NB4 (cell line): Measurements from ENCODE around the gene KAZN.

Source experiments
- MYC ChIP-seq: IDR thresholded peaks from 2 replicates; pipeline ENCODE4 v1.6.1; 2011; ENCODE audit warnings: low read depth, low read length
- POLR2A ChIP-seq: IDR thresholded peaks from 2 replicates; pipeline ENCODE4 v1.6.1; 2011; ENCODE audit warnings: mild to moderate bottlenecking; ENCODE audit not compliant: insufficient read length; ENCODE audit errors: extremely low read depth
- TF ChIP-seq, protein P1 (sequence below): IDR thresholded peaks from one replicate; pipeline ENCODE4 v1.5.1; 2012; ENCODE audit warnings: low read depth, low read length

DNA sequence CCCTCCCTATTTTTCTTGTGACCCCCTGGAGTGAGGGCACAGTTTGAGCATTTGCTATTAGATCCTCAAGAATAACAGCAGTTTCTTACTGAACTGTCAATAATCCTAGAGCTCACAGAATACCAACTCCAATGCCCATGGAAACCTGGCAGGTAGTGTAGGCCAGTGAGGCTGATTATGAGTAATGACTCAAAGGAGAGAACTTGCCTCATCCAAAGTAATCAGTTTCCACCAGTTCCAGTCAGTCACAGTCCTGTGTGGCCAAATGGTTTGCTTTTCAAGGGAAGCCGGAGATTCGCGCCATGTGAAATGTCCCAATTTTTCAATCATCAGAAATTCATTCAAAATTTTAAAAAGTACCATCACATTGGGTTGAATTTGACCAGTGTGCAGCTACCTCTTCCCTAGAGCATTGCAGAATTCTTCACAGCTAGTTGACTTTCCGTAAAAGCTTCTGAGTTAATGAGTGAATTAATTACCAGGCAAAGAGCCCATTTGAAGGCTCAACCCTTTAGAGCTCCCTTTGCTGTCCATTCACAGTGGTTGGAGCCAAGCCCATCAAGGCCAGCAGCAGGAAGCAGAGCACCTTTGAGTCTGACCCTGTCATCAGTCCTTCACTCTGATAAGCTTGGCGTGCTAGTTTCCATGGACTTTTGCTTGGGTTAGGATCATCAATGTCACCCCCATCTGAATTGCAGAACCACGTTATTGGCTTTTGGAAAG is 170.3 kb downstream of the KAZN start:
- TF ChIP-seq, protein P1, sequence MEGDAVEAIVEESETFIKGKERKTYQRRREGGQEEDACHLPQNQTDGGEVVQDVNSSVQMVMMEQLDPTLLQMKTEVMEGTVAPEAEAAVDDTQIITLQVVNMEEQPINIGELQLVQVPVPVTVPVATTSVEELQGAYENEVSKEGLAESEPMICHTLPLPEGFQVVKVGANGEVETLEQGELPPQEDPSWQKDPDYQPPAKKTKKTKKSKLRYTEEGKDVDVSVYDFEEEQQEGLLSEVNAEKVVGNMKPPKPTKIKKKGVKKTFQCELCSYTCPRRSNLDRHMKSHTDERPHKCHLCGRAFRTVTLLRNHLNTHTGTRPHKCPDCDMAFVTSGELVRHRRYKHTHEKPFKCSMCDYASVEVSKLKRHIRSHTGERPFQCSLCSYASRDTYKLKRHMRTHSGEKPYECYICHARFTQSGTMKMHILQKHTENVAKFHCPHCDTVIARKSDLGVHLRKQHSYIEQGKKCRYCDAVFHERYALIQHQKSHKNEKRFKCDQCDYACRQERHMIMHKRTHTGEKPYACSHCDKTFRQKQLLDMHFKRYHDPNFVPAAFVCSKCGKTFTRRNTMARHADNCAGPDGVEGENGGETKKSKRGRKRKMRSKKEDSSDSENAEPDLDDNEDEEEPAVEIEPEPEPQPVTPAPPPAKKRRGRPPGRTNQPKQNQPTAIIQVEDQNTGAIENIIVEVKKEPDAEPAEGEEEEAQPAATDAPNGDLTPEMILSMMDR, result no peak
- no peak for TF ChIP-seq POLR2A
- no peak for TF ChIP-seq MYC
